ENCODE results near the gene GSTM3. TPM values are rescaled to one million over a fixed set of nuclear protein-coding genes. Genes with fewer than 3 reads are reported as not detected.
A peak's percentile ranks its signal among the peaks of the same experiment; 100 is the strongest.

Gene GSTM3
- total and polyA plus RNA-seq, 9 of the 15 experiments (the other 6 are each of a cell fraction or from before 2014, with no cell fraction given) = 3.9 to 24.5 (median 9.4) TPM

GRCh38 chr1:109719337-109719837 lies 21.5 kb downstream of the GSTM3 start (continued):
- TF ChIP-seq FOXJ3 (CRISPR knock-in tag; IDR thresholded peaks at IDR 0.05) = no peak
- TF ChIP-seq CSDE1 (IDR thresholded peaks at IDR 0.05) = no peak
- TF ChIP-seq ZNF785 (CRISPR knock-in tag; IDR thresholded peaks at IDR 0.05) = no peak
- no peak for TF ChIP-seq ZKSCAN8 (CRISPR knock-in tag; IDR thresholded peaks at IDR 0.05)
- no peak for TF ChIP-seq MEIS2 (IDR thresholded peaks at IDR 0.05; ENCODE audit: partially characterized antibody)
- TF ChIP-seq ZNF197 (CRISPR knock-in tag; IDR thresholded peaks at IDR 0.05; ENCODE audit: low read depth) = no peak
- no peak for TF ChIP-seq ZNF696 (CRISPR knock-in tag; conservative IDR thresholded peaks at IDR 0.05)
- peak; percentile 46; the same call in 1 of the 2 replicates for TF ChIP-seq CREB3L1 (IDR thresholded peaks at IDR 0.05; ENCODE audit: borderline replicate concordance, low read depth)
- no peak for TF ChIP-seq ZNF431 (CRISPR knock-in tag; IDR thresholded peaks at IDR 0.05)
- TF ChIP-seq CXXC5 (CRISPR knock-in tag; IDR thresholded peaks at IDR 0.05) = peak; percentile 51
- no peak for TF ChIP-seq HDAC6 (IDR thresholded peaks at IDR 0.05; ENCODE audit: low read depth, low read length)
- peak; percentile 54; the same call in 1 of the 2 replicates for TF ChIP-seq SMAD4 (CRISPR knock-in tag; conservative IDR thresholded peaks at IDR 0.05)
- TF ChIP-seq ZNF121 (CRISPR knock-in tag; conservative IDR thresholded peaks at IDR 0.05) = no peak
- TF ChIP-seq HLTF (IDR thresholded peaks at IDR 0.05) = no peak
- peak; percentile 99 for TF ChIP-seq NFE2L1 (tag; IDR thresholded peaks at IDR 0.05; ENCODE audit: borderline replicate concordance, low read depth)
- TF ChIP-seq RREB1 (CRISPR knock-in tag; IDR thresholded peaks at IDR 0.05) = no peak
- TF ChIP-seq GATA2 (CRISPR knock-in tag; IDR thresholded peaks at IDR 0.05) = no peak
- TF ChIP-seq ZNF449 (CRISPR knock-in tag; IDR thresholded peaks at IDR 0.05) = no peak
- TF ChIP-seq WHSC1 (IDR thresholded peaks at IDR 0.05; ENCODE audit: low read length) = no peak
- no peak for TF ChIP-seq ZNF280B (CRISPR knock-in tag; IDR thresholded peaks at IDR 0.05)
